Measurements from ENCODE around the gene DOCK11.

GRCh38 chrX:118685393-118685792 is 189.8 kb downstream of the DOCK11 start:
- TF ChIP-seq GATA2 (IDR thresholded peaks at IDR 0.05; ENCODE audit: low read depth, low read length) = no peak
- no peak for TF ChIP-seq GATA3 (IDR thresholded peaks at IDR 0.05; ENCODE audit: low read depth, low read length)
